Left lung (tissue), 10 donors: Measurements from ENCODE around the gene STK11. TPM values are rescaled to one million over a fixed set of nuclear protein-coding genes. Genes with fewer than 3 reads are reported as not detected.

Source experiments
- ATAC-seq: fragments of 200-7000 bp; cut with Tn5 transposase; one replicate; pipeline ENCODE4 v1.9.1; 2020; ENCODE audit warnings: moderate library complexity
- DNase-seq, 4 donors: peaks; one replicate each; pipeline ENCODE4 v3.0.0-alpha.2; 2013 to 2020
- H3K27ac ChIP-seq, 2 donors: fragments of 200-600 bp; sonication (generic) in 1 of 2; one replicate each; pipeline versions ENCODE4 v1.5.0 to v1.8.0; 2020 to 2021
- H3K27me3 ChIP-seq, 2 donors: fragments of 200-600 bp; sonication (generic) in 1 of 2; one replicate each; pipeline versions ENCODE4 v1.5.0 to v1.8.0; 2020 to 2021
- H3K36me3 ChIP-seq, 2 donors: fragments of 200-600 bp; sonication (generic) in 1 of 2; one replicate each; pipeline versions ENCODE4 v1.5.0 to v1.8.0; 2020 to 2021
- H3K4me1 ChIP-seq, 2 donors: fragments of 200-600 bp; one replicate each; pipeline ENCODE4 v1.8.0; 2021
- H3K4me3 ChIP-seq, 2 donors: fragments of 200-600 bp; sonication (generic) in 1 of 2; one replicate each; pipeline versions ENCODE4 v1.5.0 to v1.8.0; 2020 to 2021; ENCODE audit warnings: mild to moderate bottlenecking in 1 of 2
- H3K9me3 ChIP-seq, 2 donors: fragments of 200-600 bp; sonication (generic) in 1 of 2; one replicate each; pipeline versions ENCODE4 v1.5.0 to v1.8.0; 2020 to 2021
- CTCF ChIP-seq, 2 donors: fragments of 200-600 bp; sonication (generic) in 1 of 2; IDR thresholded peaks; one replicate each; pipeline versions ENCODE4 v1.5.0 to v1.8.0; 2021; ENCODE audit warnings: antibody characterized with exemption in 2 of 2
- intact Hi-C, 2 donors: fragments of 100-400 bp; cut with DNase I; formaldehyde crosslinking; loops; one replicate each; pipeline versions ENCODE4 v1.11.2 to v1.14.2; 2022
- polyA plus RNA-seq, 6 donors: library from polyadenylated mRNA; unstranded; fragments of 120-200 nt; gene quantifications; one replicate each; pipeline ENCODE4 v1.2.1, GENCODE V29; 2013; ENCODE audit not compliant: insufficient read length in 6 of 6
- total RNA-seq, 2 donors: library from RNA; stranded (reverse); fragmentation: NEBNext Ultra II Directional; extraction: Animal tissue kit (Norgen Biotek cat#: 25700); gene quantifications; one replicate each; pipeline ENCODE4 v1.2.1, GENCODE V29; 2021
- donor health status: DM: no; HTN: yes; CAD: no.
- donor health status: DM: no; HTN: no; CAD: no.

STK11 gene
- total and polyA plus RNA-seq, 8 donors: 42.6 to 58.4 (median 51.1) TPM

GRCh38 chr19:1157931-1158884, 47.4 kb upstream of the STK11 start:
- DNase-seq (peak in 1 of 4 donors; percentile 77), ATAC-seq (no peak)
- peaks cover 22 to 66% of the 10 kb centered on the region in 2 donors for H3K4me1 ChIP-seq
- intact Hi-C loops: no loop called here
- H3K4me3 ChIP-seq: no peak overlapping the region
- no peak for TF ChIP-seq CTCF (IDR thresholded peaks at IDR 0.05)
- H3K27ac ChIP-seq: no peak overlapping the region
- H3K9me3 ChIP-seq: no peaks in the 10 kb centered on the region
- H3K36me3 ChIP-seq: peaks cover 0 to 33% of the 10 kb centered on the region in 2 donors
- no peaks in the 10 kb centered on the region for H3K27me3 ChIP-seq

GRCh38 chr19:1158885-1159448, 46.6 kb upstream of the STK11 start:
- intact Hi-C loops: no loop called here
- Histone ChIP-seq H3K27me3 (no peaks in the 10 kb centered on the region), H3K27ac (no peak overlapping the region), H3K9me3 (no peaks in the 10 kb centered on the region), H3K4me3 (no peak overlapping the region), H3K4me1 (peaks cover 22 to 65% of the 10 kb centered on the region in 2 donors), H3K36me3 (peaks cover 0 to 25% of the 10 kb centered on the region in 2 donors)
- no peak for TF ChIP-seq CTCF (IDR thresholded peaks at IDR 0.05)
- ATAC-seq: no peak
- DNase-seq: peak in 1 of 4 donors; percentile 75

- TF ChIP-seq CTCF (IDR thresholded peaks at IDR 0.05): no peak
- H3K36me3 ChIP-seq: peaks cover 0 to 22% of the 10 kb centered on the region in 2 donors
- peaks cover 12 to 59% of the 10 kb centered on the region in 2 donors for H3K4me1 ChIP-seq
- no peak overlapping the region for H3K27ac ChIP-seq
- DNase-seq (peak in 1 of 4 donors; percentile 76), ATAC-seq (no peak)
- H3K9me3 ChIP-seq: no peaks in the 10 kb centered on the region
- no peak overlapping the region for H3K4me3 ChIP-seq
- no peaks in the 10 kb centered on the region for H3K27me3 ChIP-seq
- intact Hi-C loops: no loop called here
These were observed 45.5 kb upstream of the STK11 start for GRCh38 chr19:1159864-1160595.

- Histone ChIP-seq H3K36me3 (peaks cover 0 to 23% of the 10 kb centered on the region in 2 donors), H3K27me3 (no peaks in the 10 kb centered on the region), H3K4me3 (no peak overlapping the region), H3K4me1 (peaks cover 0 to 50% of the 10 kb centered on the region in 2 donors), H3K27ac (no peak overlapping the region), H3K9me3 (no peaks in the 10 kb centered on the region)
- DNase-seq (peak in 3 of 4 donors; percentile 63 to 81 (median 77)), ATAC-seq (peak; percentile 79)
- TF ChIP-seq CTCF (IDR thresholded peaks at IDR 0.05): no peak
- intact Hi-C loops: no loop called here
These were observed 43.9 kb upstream of the STK11 start for GRCh38 chr19:1161716-1162115.
